Mesendoderm (in vitro differentiated cells): ENCODE results near the gene IFNA14.
"Not testable (repeated sequence)": the region's sequence is repeated elsewhere in the genome, so short reads cannot be mapped to it uniquely, and the experiment has no call there.

ENCODE experiments used
- DNase-seq: peaks from one replicate; pipeline ENCODE4 v3.0.0; 2013
- H2AK5ac ChIP-seq: 2 replicates; pipeline ENCODE4 v1.6.1; 2013; ENCODE audit warnings: low read length, inconsistent platforms
- H2BK120ac ChIP-seq: 2 replicates; pipeline ENCODE4 v1.6.1; 2013; ENCODE audit warnings: low read depth, mild to moderate bottlenecking, low read length, moderate library complexity, mixed read lengths
- H2BK15ac ChIP-seq: replicated peaks from 2 replicates; pipeline ENCODE4 v1.6.1; 2013; ENCODE audit warnings: low read depth, mild to moderate bottlenecking, moderate library complexity
- H2BK5ac ChIP-seq: 2 replicates; pipeline ENCODE4 v1.6.1; 2013; ENCODE audit warnings: low read length, inconsistent platforms
- H3K18ac ChIP-seq: 2 replicates; pipeline ENCODE4 v1.6.1; 2013; ENCODE audit warnings: mild to moderate bottlenecking, low read length, mixed read lengths
- H3K23ac ChIP-seq: one replicate; pipeline ENCODE4 v1.6.1; 2013; ENCODE audit warnings: low read length
- H3K27ac ChIP-seq: 2 replicates; pipeline ENCODE4 v1.5.1; 2013; ENCODE audit warnings: low read depth, mild to moderate bottlenecking, inconsistent platforms, low read length, moderate library complexity
- H3K27me3 ChIP-seq: 2 replicates; pipeline ENCODE4 v1.6.1; 2013; ENCODE audit warnings: low read length, control low read depth, mild to moderate bottlenecking, inconsistent platforms; ENCODE audit not compliant: insufficient read depth, poor library complexity
- H3K36me3 ChIP-seq: 2 replicates; pipeline ENCODE4 v1.6.1; 2013; ENCODE audit warnings: low read length, inconsistent platforms; ENCODE audit not compliant: control insufficient read depth, insufficient read depth
- H3K4ac ChIP-seq: one replicate; pipeline ENCODE4 v1.6.1; 2013; ENCODE audit warnings: low read depth, mild to moderate bottlenecking, low read length, moderate library complexity
- H3K4me1 ChIP-seq: 2 replicates; pipeline ENCODE4 v1.6.1; 2013; ENCODE audit warnings: low read depth, low read length, inconsistent platforms; ENCODE audit not compliant: control insufficient read depth
- H3K4me2 ChIP-seq: 2 replicates; pipeline ENCODE4 v1.6.1; 2013; ENCODE audit warnings: low read length
- H3K4me3 ChIP-seq: 2 replicates; pipeline ENCODE4 v1.5.1; 2013; ENCODE audit warnings: mild to moderate bottlenecking, low read length
- H3K56ac ChIP-seq: one replicate; pipeline ENCODE4 v1.6.1; 2013; ENCODE audit warnings: low read length
- H3K79me1 ChIP-seq: 2 replicates; pipeline ENCODE4 v1.6.1; 2013; ENCODE audit warnings: low read length, inconsistent platforms
- H3K79me2 ChIP-seq: 2 replicates; pipeline ENCODE4 v1.6.1; 2013; ENCODE audit warnings: mild to moderate bottlenecking, low read length; ENCODE audit not compliant: control insufficient read depth, insufficient read depth
- H3K9ac ChIP-seq: 2 replicates; pipeline ENCODE4 v1.6.1; 2013; ENCODE audit warnings: low read length, inconsistent platforms
- H4K5ac ChIP-seq: one replicate; pipeline ENCODE4 v1.6.1; 2013; ENCODE audit warnings: low read length
- H4K8ac ChIP-seq: one replicate; pipeline ENCODE4 v1.6.1; 2013; ENCODE audit warnings: low read depth, mild to moderate bottlenecking, control low read depth, low read length, moderate library complexity
- whole genome bisulfite sequencing: extraction: QIAGEN DNeasy Blood & Tissue Kit; methylation state at CpG from one replicate; pipeline ENCODE4 v1.1.7; 2013; ENCODE audit warnings: low lambda C conversion rate, missing lambda C conversion rate; ENCODE audit not compliant: insufficient coverage; ENCODE audit errors: extremely low coverage; 5-methylcytosine and 5-hydroxymethylcytosine counted together

IFNA14 gene

GRCh38 chr9:21194867-21195776 lies 44.7 kb downstream of the IFNA14 start:
- H3K79me1 ChIP-seq, H3K4me2 ChIP-seq, H2AK5ac ChIP-seq, H2BK15ac ChIP-seq, H3K23ac ChIP-seq, H3K4ac ChIP-seq, H3K27me3 ChIP-seq, H4K8ac ChIP-seq, H3K4me1 ChIP-seq, H2BK5ac ChIP-seq, H3K4me3 ChIP-seq, H2BK120ac ChIP-seq, H3K9ac ChIP-seq, H3K56ac ChIP-seq, H3K27ac ChIP-seq, H3K79me2 ChIP-seq, H3K36me3 ChIP-seq, H3K18ac ChIP-seq, H4K5ac ChIP-seq: not testable (repeated sequence)
- WGBS: no CpG with 5 or more reads among the region's 6 CpGs
- DNase-seq: peak; percentile 18
